Epidermal melanocyte (primary cell): Measurements from ENCODE around the gene ZFP82.

Experiments
- DNase-seq: peaks from one replicate; pipeline ENCODE4 v3.0.0; 2011; ENCODE audit warnings: low spot score; ENCODE audit not compliant: insufficient read length

Gene ZFP82

DNA sequence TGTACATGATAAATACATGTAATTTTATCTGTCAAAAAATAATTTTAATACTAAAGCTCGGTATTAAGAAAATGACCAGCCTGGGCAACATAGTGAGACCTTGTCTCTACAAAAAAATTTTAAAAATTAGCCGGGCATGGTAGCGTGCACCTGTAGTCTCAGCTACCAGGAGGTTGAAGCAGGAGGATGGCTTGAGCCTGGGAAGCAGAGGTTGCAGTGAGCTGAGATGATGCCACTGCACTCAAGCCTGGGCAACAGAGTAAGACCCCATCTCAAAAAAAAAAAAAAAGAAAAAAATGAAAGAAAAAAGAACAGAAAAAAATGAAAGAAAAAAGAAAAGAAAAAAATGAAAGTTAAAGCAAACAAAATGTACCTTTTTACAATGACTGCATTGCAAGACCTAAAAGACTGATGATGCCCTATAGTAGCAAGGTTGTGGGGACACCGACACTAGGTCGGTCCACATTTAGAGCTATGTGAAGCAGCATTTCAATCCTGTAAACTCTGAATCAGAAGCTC lies 44.7 kb downstream of the ZFP82 start:
- DNase-seq = no peak

DNA sequence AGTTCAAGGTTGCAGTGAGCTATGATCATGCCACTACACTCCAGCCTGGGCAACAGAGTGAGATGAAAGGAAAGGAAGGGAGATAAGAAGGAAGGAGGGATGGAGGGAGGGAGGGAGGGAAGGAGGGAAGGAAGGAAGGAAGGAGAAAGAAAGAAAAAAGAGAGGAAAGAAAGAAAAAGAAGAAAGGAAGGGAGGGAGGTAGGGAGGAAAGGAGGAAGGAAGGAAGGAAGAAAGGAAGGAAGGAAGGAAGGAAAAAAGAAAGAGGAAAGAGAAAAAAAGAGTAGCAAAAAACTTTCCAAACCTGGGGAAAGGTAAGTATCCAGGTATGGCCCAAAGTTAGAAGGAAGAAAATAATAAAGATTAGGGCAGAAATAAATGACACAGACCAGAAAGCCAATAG lies 46.6 kb downstream of the ZFP82 start:
- no peak for DNase-seq

DNA sequence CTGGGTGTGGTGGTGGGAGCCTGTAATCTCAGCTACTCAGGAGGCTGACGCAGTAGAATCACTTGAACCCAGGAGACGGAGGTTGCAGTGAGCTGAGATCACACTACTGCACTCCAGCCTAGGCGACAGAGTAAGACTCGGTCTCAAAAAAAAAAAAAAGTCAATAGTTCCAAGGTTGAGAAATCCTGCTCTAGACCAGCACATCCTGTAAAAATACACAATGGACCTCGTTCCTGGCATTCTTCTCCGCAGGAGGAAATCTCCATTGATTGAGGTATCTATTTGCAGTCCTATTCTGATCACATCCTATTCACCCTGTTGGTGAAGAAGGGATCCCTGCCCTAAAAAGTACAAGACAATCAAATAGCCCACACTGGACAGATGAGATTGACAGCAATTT lies 54.6 kb downstream of the ZFP82 start:
- DNase-seq = no peak
